Left lung (tissue), 10 donors: Measurements from ENCODE around the gene LAMA2. TPM values are rescaled to one million over a fixed set of nuclear protein-coding genes. Genes with fewer than 3 reads are reported as not detected.
A peak's percentile ranks its signal among the peaks of the same experiment; 100 is the strongest.

Experiments used
- ATAC-seq: fragments of 200-7000 bp; cut with Tn5 transposase; one replicate; pipeline ENCODE4 v1.9.1; 2020; ENCODE audit warnings: moderate library complexity
- DNase-seq, 4 donors: peaks; one replicate each; pipeline ENCODE4 v3.0.0-alpha.2; 2013 to 2020
- H3K27ac ChIP-seq, 2 donors: fragments of 200-600 bp; sonication (generic) in 1 of 2; one replicate each; pipeline versions ENCODE4 v1.5.0 to v1.8.0; 2020 to 2021
- H3K27me3 ChIP-seq, 2 donors: fragments of 200-600 bp; sonication (generic) in 1 of 2; one replicate each; pipeline versions ENCODE4 v1.5.0 to v1.8.0; 2020 to 2021
- H3K36me3 ChIP-seq, 2 donors: fragments of 200-600 bp; sonication (generic) in 1 of 2; one replicate each; pipeline versions ENCODE4 v1.5.0 to v1.8.0; 2020 to 2021
- H3K4me1 ChIP-seq, 2 donors: fragments of 200-600 bp; one replicate each; pipeline ENCODE4 v1.8.0; 2021
- H3K4me3 ChIP-seq, 2 donors: fragments of 200-600 bp; sonication (generic) in 1 of 2; one replicate each; pipeline versions ENCODE4 v1.5.0 to v1.8.0; 2020 to 2021; ENCODE audit warnings: mild to moderate bottlenecking in 1 of 2
- H3K9me3 ChIP-seq, 2 donors: fragments of 200-600 bp; sonication (generic) in 1 of 2; one replicate each; pipeline versions ENCODE4 v1.5.0 to v1.8.0; 2020 to 2021
- CTCF ChIP-seq, 2 donors: fragments of 200-600 bp; sonication (generic) in 1 of 2; IDR thresholded peaks; one replicate each; pipeline versions ENCODE4 v1.5.0 to v1.8.0; 2021; ENCODE audit warnings: antibody characterized with exemption in 2 of 2
- intact Hi-C, 2 donors: fragments of 100-400 bp; cut with DNase I; formaldehyde crosslinking; loops; one replicate each; pipeline versions ENCODE4 v1.11.2 to v1.14.2; 2022
- polyA plus RNA-seq, 6 donors: library from polyadenylated mRNA; unstranded; fragments of 120-200 nt; gene quantifications; one replicate each; pipeline ENCODE4 v1.2.1, GENCODE V29; 2013; ENCODE audit not compliant: insufficient read length in 6 of 6
- total RNA-seq, 2 donors: library from RNA; stranded (reverse); fragmentation: NEBNext Ultra II Directional; extraction: Animal tissue kit (Norgen Biotek cat#: 25700); gene quantifications; one replicate each; pipeline ENCODE4 v1.2.1, GENCODE V29; 2021
- donor health status: DM: no; HTN: yes; CAD: no.
- donor health status: DM: no; HTN: no; CAD: no.

The LAMA2 gene
- total and polyA plus RNA-seq, 8 donors: 32.7 to 91.7 (median 64.7) TPM

- no peak overlapping the region for H3K4me3 ChIP-seq
- DNase-seq: no peak
- H3K27ac ChIP-seq: peak overlapping the region; percentile 49 to 51
- no peaks in the 10 kb centered on the region for H3K36me3 ChIP-seq
- no peak for TF ChIP-seq CTCF (IDR thresholded peaks at IDR 0.05)
- H3K4me1 ChIP-seq: peaks cover 0 to 39% of the 10 kb centered on the region in 2 donors
- ATAC-seq: peak; percentile 6
- no peaks in the 10 kb centered on the region for H3K27me3 ChIP-seq
- intact Hi-C loops: no loop called here
- H3K9me3 ChIP-seq: no peaks in the 10 kb centered on the region
These were observed 619.1 kb downstream of the LAMA2 start for GRCh38 chr6:129501740-129502660.

DNA sequence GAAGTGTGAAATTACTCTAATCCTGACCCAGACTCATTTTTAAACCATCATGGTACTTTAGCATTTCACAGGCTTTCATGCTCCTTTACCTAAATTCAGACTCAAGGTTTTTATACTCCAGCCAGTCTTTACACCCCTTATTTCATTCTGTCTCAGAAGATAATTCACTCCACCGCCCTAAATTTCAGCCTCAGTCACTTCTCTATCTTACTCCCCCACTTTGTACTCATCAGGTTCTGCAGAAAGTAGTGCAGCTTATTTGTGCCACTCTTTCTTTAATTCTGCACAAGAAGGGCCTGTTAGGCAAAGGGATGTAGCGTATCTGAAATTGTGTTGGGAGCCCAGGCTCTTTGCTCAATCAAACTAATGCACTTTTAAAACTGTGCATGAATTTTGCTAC lies 621.5 kb downstream of the LAMA2 start:
- Histone ChIP-seq H3K4me1 (peaks cover 0 to 23% of the 10 kb centered on the region in 2 donors), H3K36me3 (no peaks in the 10 kb centered on the region), H3K27me3 (no peaks in the 10 kb centered on the region), H3K27ac (no peak overlapping the region), H3K9me3 (no peaks in the 10 kb centered on the region), H3K4me3 (no peak overlapping the region)
- intact Hi-C loops: no loop called here
- ATAC-seq (no peak), DNase-seq (no peak)
- TF ChIP-seq CTCF (IDR thresholded peaks at IDR 0.05): no peak

GRCh38 chr6:129507059-129507807 lies 624.3 kb downstream of the LAMA2 start:
- TF ChIP-seq CTCF (IDR thresholded peaks at IDR 0.05): no peak
- H3K27me3 ChIP-seq: no peaks in the 10 kb centered on the region
- no peaks in the 10 kb centered on the region for H3K9me3 ChIP-seq
- H3K4me1 ChIP-seq: peaks cover 0 to 5% of the 10 kb centered on the region in 2 donors
- H3K36me3 ChIP-seq: no peaks in the 10 kb centered on the region
- peak in 1 of 4 donors; percentile 36 for DNase-seq
- H3K27ac ChIP-seq: no peak overlapping the region
- no peak overlapping the region for H3K4me3 ChIP-seq
- ATAC-seq: peak; percentile 54
- intact Hi-C loops: no loop called here

DNA sequence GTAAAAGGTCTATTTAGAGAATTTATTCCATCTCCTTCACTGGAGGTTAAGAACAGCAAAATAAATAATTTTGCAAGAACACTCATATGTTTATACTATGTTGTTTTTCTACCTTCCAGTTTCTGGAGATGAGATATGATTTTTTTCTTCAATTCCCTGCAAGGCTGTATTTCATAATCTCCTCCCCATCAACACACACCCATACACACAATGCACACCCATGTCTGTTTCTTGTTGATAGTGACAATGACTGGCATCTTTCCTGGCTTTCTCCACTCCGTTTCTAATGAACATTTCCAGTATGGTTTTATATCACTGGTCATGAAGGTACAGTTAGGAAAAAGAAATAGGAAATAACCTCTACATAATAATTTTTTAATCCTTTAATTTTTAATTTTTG lies 624.9 kb downstream of the LAMA2 start:
- peaks cover 0 to 5% of the 10 kb centered on the region in 2 donors for H3K4me1 ChIP-seq
- no peak for TF ChIP-seq CTCF (IDR thresholded peaks at IDR 0.05)
- no peaks in the 10 kb centered on the region for H3K36me3 ChIP-seq
- intact Hi-C loops: no loop called here
- no peaks in the 10 kb centered on the region for H3K27me3 ChIP-seq
- no peak overlapping the region for H3K27ac ChIP-seq
- ATAC-seq (peak; percentile 31), DNase-seq (no peak)
- no peak overlapping the region for H3K4me3 ChIP-seq
- H3K9me3 ChIP-seq: no peaks in the 10 kb centered on the region
